Erythroblast (primary cell): ENCODE measurements around the gene SLC38A3.
"Not testable (repeated sequence)": the region's sequence is repeated elsewhere in the genome, so short reads cannot be mapped to it uniquely, and the experiment has no call there.

Source experiments
- DNase-seq, 2 experiments: peaks; one replicate each; lab custom pipeline; 2025; lab: John Stamatoyannopoulos, UW
- GATA1 ChIP-seq: IDR thresholded peaks from 2 replicates; pipeline ENCODE4 v1.6.1; 2011; ENCODE audit warnings: low read depth, mild to moderate bottlenecking, control low read depth, low read length, moderate library complexity
- POLR2A ChIP-seq: IDR thresholded peaks from 2 replicates; pipeline ENCODE4 v1.6.1; 2011; ENCODE audit warnings: mild to moderate bottlenecking, low read length

Gene SLC38A3

GRCh38 chr3:50203809-50204803 is 965 bp upstream of the SLC38A3 start:
- TF ChIP-seq GATA1 (no peak), POLR2A (no peak)
- no peak for DNase-seq

- no peak for TF ChIP-seq GATA1
- TF ChIP-seq POLR2A = no peak
- no peak for DNase-seq
Observed at GRCh38 chr3:50205413-50206276, 574 bp downstream of the SLC38A3 start.

GRCh38 chr3:50207359-50208042 is 2.4 kb downstream of the SLC38A3 start:
- no peak for DNase-seq
- TF ChIP-seq GATA1 (no peak), POLR2A (no peak)

- TF ChIP-seq POLR2A (no peak), GATA1 (no peak)
- no peak for DNase-seq
Observed at GRCh38 chr3:50208677-50209344, 3.7 kb downstream of the SLC38A3 start.

GRCh38 chr3:50210176-50210509 is 5.1 kb downstream of the SLC38A3 start:
- TF ChIP-seq POLR2A (no peak), GATA1 (no peak)
- no peak for DNase-seq

- no peak for TF ChIP-seq POLR2A
- TF ChIP-seq GATA1 = no peak
- no peak for DNase-seq
Observed at GRCh38 chr3:50210510-50211367, 5.7 kb downstream of the SLC38A3 start.

GRCh38 chr3:50211368-50211717 is 6.3 kb downstream of the SLC38A3 start:
- DNase-seq = not testable (repeated sequence)

- no peak for TF ChIP-seq GATA1
- no peak for TF ChIP-seq POLR2A
- DNase-seq = no peak
Observed at GRCh38 chr3:50211930-50212329, 6.9 kb downstream of the SLC38A3 start.

- DNase-seq = no peak
Observed at GRCh38 chr3:50212502-50212901, 7.4 kb downstream of the SLC38A3 start.

GRCh38 chr3:50212971-50213370 is 7.9 kb downstream of the SLC38A3 start:
- DNase-seq = no peak
- no peak for TF ChIP-seq POLR2A
- TF ChIP-seq GATA1 = no peak

More at GRCh38 chr3:50212502-50212901, 7.4 kb downstream of the SLC38A3 start:
- TF ChIP-seq GATA1 = no peak
- no peak for TF ChIP-seq POLR2A

GRCh38 chr3:50213373-50213772 is 8.3 kb downstream of the SLC38A3 start:
- TF ChIP-seq GATA1 (no peak), POLR2A (no peak)

GRCh38 chr3:50214824-50215223 is 9.8 kb downstream of the SLC38A3 start:
- TF ChIP-seq GATA1 = no peak
- no peak for TF ChIP-seq POLR2A
- DNase-seq = no peak

More at GRCh38 chr3:50213373-50213772, 8.3 kb downstream of the SLC38A3 start:
- DNase-seq = no peak
